Heart left ventricle (tissue), 16 donors: Measurements from ENCODE around the gene IGFBPL1. TPM values are rescaled to one million over a fixed set of nuclear protein-coding genes. Genes with fewer than 3 reads are reported as not detected.

Experiments
- ATAC-seq, 4 donors: fragments of 200-7000 bp; cut with Tn5 transposase; one replicate each; pipeline ENCODE4 v1.9.1; 2020 to 2022; ENCODE audit warnings: moderate library complexity in 4 of 4, mild to moderate bottlenecking in 3 of 4, moderate number of reproducible peaks in 1 of 4
- DNase-seq, 5 donors: peaks; one replicate each; pipeline ENCODE4 v3.0.0-alpha.2; 2020
- H3K27ac ChIP-seq, 12 donors: fragments of 200-600 bp; sonication (generic) in 4 of 12; one replicate each; pipeline versions ENCODE4 v1.5.0 to v1.8.0; 2016 to 2022; ENCODE audit warnings: mild to moderate bottlenecking in 2 of 12
- H3K27me3 ChIP-seq, 9 donors: fragments of 200-600 bp; sonication (generic) in 2 of 9; one replicate each; pipeline versions ENCODE4 v1.5.1 to v1.8.0; 2016 to 2022; ENCODE audit warnings: mild to moderate bottlenecking in 3 of 9
- H3K36me3 ChIP-seq, 9 donors: fragments of 200-600 bp; sonication (generic) in 2 of 9; one replicate each; pipeline versions ENCODE4 v1.5.0 to v1.8.0; 2018 to 2022; ENCODE audit warnings: mild to moderate bottlenecking in 2 of 9
- H3K4me1 ChIP-seq, 12 donors: fragments of 200-600 bp; sonication (generic) in 4 of 12; one replicate each; pipeline versions ENCODE4 v1.5.0 to v1.8.0; 2016 to 2022; ENCODE audit warnings: mild to moderate bottlenecking in 3 of 12
- H3K4me3 ChIP-seq, 12 donors: fragments of 200-600 bp; sonication (generic) in 4 of 12; one replicate each; pipeline versions ENCODE4 v1.5.0 to v1.8.0; 2017 to 2022; ENCODE audit warnings: mild to moderate bottlenecking in 9 of 12, moderate library complexity in 4 of 12
- H3K9me3 ChIP-seq, 12 donors: fragments of 200-600 bp; sonication (generic) in 4 of 12; one replicate each; pipeline versions ENCODE4 v1.5.0 to v1.8.0; 2016 to 2022; ENCODE audit warnings: mild to moderate bottlenecking in 1 of 12
- CTCF ChIP-seq, 12 donors: fragments of 200-600 bp; sonication (generic) in 4 of 12; IDR thresholded peaks; one replicate each; pipeline versions ENCODE4 v1.5.0 to v1.8.0; 2018 to 2022; ENCODE audit warnings: antibody characterized with exemption in 12 of 12, mild to moderate bottlenecking in 5 of 12
- POLR2A ChIP-seq, 2 donors: fragments of 450-650 bp; IDR thresholded peaks; one replicate each; pipeline ENCODE4 v1.6.1; 2017; ENCODE audit warnings: antibody characterized with exemption in 2 of 2, mild to moderate bottlenecking in 2 of 2, moderate library complexity in 2 of 2
- WGBS, 4 donors: extraction: QIAGEN DNeasy Blood & Tissue Kit in 2 of 4; methylation state at CpG; one replicate each; pipeline versions ENCODE4 v1.1.5 to v1.1.7; 2013 to 2018; 5-methylcytosine and 5-hydroxymethylcytosine counted together
- intact Hi-C, 10 donors: fragments of 100-400 bp; cut with DNase I; formaldehyde crosslinking; loops; one replicate each; pipeline versions ENCODE4 v1.11.1 to v1.14.2; 2022
- polyA plus RNA-seq, 2 donors: library from polyadenylated mRNA; stranded (reverse); fragments of 200-250 nt; gene quantifications; one replicate each; pipeline ENCODE4 v1.2.3, GENCODE V29; 2013
- total RNA-seq, 9 donors: library from RNA; depleted of rRNA in 2 of 9; stranded (reverse); fragments of >200 nt in 2 of 9; fragmentation: NEBNext Ultra II Directional in 3 of 9; extraction: Animal tissue kit (Norgen Biotek cat#: 25700) in 3 of 9; gene quantifications; one replicate each; pipeline versions ENCODE4 v1.1.0 to v1.2.4, GENCODE V29; 2016 to 2023
- donor health status: ischemic (EF 13 %, LVEDD 7.1; RV severe dilation, severe dysfunction).
- donor health status: healthy with polysubstance abuse.
- donor health status: DM: no; HTN: yes; CAD: no.
- donor health status: DM: no; HTN: no; CAD: no.
- donor health status: ischemic (EF 25% LVEDD 6.9; RV normal size, moderate dysfunction).
- donor health status: ischemic (EF 25% LVEDD 5.7; RV mildly dilated, moderate dysfunction).
- donor health status: healthy.
- donor health status: DM: yes; HTN: yes; CAD: no.
- donor health status: ischemic (EF 35%, LVEDD 5.7; RV mildly dilated, moderate dysfunction).
- donor health status: nonischemic (EF 11% LVEDD 7.7; RV severe dilation, severe dysfunction).
- donor health status: DM: yes; HTN: yes; CAD: no.
- donor health status: PGD.
- donor health status: ischemic (EF 29% LVEDD 5.4; RV normal size, mild dysfunction).
- donor health status: nonischemic (EF 23%, LVEDD 6.1; RV moderate dilation, normal function).

The IGFBPL1 gene
- total and polyA plus RNA-seq, 11 donors = 0.19 to 0.26 TPM; not detected in 9

GRCh38 chr9:38392235-38393127 lies 31.8 kb downstream of the IGFBPL1 start, which contains the start of gene ALDH1B1:
TSS of gene ALDH1B1 (plus strand) at chr9:38392702. CDS start at chr9:38395749, 3,047 bp downstream.
- DNase-seq = peak; percentile 85 to 93 (median 89)
- TF ChIP-seq CTCF (IDR thresholded peaks at IDR 0.05) = peak in 3 of 12 donors; percentile 10 to 32 (median 11)
- peak in 1 of 2 donors; percentile 33 for TF ChIP-seq POLR2A (IDR thresholded peaks at IDR 0.05)
- peak within 1 kb of the TSS; percentile 37 to 87 (median 75) for H3K4me3 ChIP-seq
- no peaks in the 10 kb centered on the region for H3K27me3 ChIP-seq
- H3K36me3 ChIP-seq = peaks cover 0 to 20% (median 14%) of the 10 kb centered on the region in 9 donors
- H3K4me1 ChIP-seq = peaks cover 0 to 31% (median 12%) of the 10 kb centered on the region in 12 donors
- peak within 1 kb of the TSS in 7 of 12 donors; percentile 19 to 84 (median 54) for H3K27ac ChIP-seq
- H3K9me3 ChIP-seq = no peaks in the 10 kb centered on the region
- 1% methylated on average over 26 to 58 of the region's 58 CpGs for WGBS, 4 donors
- ATAC-seq = peak; percentile 96 to 99 (median 99)
- intact Hi-C loops = loop anchor here in 6 of 10 donors (2.0 to 10.0 kb wide), 5 partner anchors 20 to 925 kb away; partner anchors contain the start of genes SLC25A51 (in 2 of the 6) and ZBTB5 (in 1 of the 6)

GRCh38 chr9:38391278-38392118 lies 32.8 kb downstream of the IGFBPL1 start:
- Histone ChIP-seq H3K9me3 (no peaks in the 10 kb centered on the region), H3K27ac (peak overlapping the region in 1 of 12 donors; percentile 84), H3K4me3 (peak overlapping the region in 9 of 12 donors; percentile 58 to 87 (median 77)), H3K36me3 (peaks cover 0 to 10% (median 6%) of the 10 kb centered on the region in 9 donors), H3K27me3 (no peaks in the 10 kb centered on the region), H3K4me1 (peaks cover 0 to 31% (median 12%) of the 10 kb centered on the region in 12 donors)
- ATAC-seq = no peak
- no peak for TF ChIP-seq POLR2A (IDR thresholded peaks at IDR 0.05)
- TF ChIP-seq CTCF (IDR thresholded peaks at IDR 0.05) = no peak
- DNase-seq = no peak
- 82 to 88% (median 86%) methylated on average over 18 of the region's 18 CpGs for WGBS, 4 donors
- intact Hi-C loops = loop anchor here in 6 of 10 donors (2.0 to 10.0 kb wide), 5 partner anchors 21 to 924 kb away; partner anchors contain the start of genes SLC25A51 (in 2 of the 6) and ZBTB5 (in 1 of the 6)

- H3K27ac ChIP-seq = peak overlapping the region in 3 of 12 donors; percentile 46 to 84 (median 54)
- ATAC-seq = no peak
- WGBS, 4 donors = 63 to 79% (median 67%) methylated on average over 5 of the region's 5 CpGs
- peaks cover 0 to 3% (median 0%) of the 10 kb centered on the region in 9 donors for H3K36me3 ChIP-seq
- no peaks in the 10 kb centered on the region for H3K9me3 ChIP-seq
- TF ChIP-seq CTCF (IDR thresholded peaks at IDR 0.05) = no peak
- no peak for TF ChIP-seq POLR2A (IDR thresholded peaks at IDR 0.05)
- DNase-seq = no peak
- intact Hi-C loops = loop anchor here in 5 of 10 donors (5.0 to 10.0 kb wide), 4 partner anchors 64 to 924 kb away; partner anchors contain the start of genes SLC25A51 (in 2 of the 5) and ZBTB5 (in 1 of the 5)
- no peaks in the 10 kb centered on the region for H3K27me3 ChIP-seq
- H3K4me3 ChIP-seq = no peak overlapping the region
- peaks cover 0 to 31% (median 12%) of the 10 kb centered on the region in 12 donors for H3K4me1 ChIP-seq
These were observed 33.4 kb downstream of the IGFBPL1 start for GRCh38 chr9:38390851-38391250.
